Measurements from ENCODE around the gene DPP6. TPM values are rescaled to one million over a fixed set of nuclear protein-coding genes. Genes with fewer than 3 reads are reported as not detected.

DPP6 gene
- total and polyA plus RNA-seq, 2 experiments from 2014 or later: not detected

- no peaks in the 10 kb centered on the region for H3K79me2 ChIP-seq (replicated peaks; ENCODE audit: insufficient read depth)
- Mint-ChIP-seq H3K4me3 (no peak overlapping the region), H3K9me3 (no peaks in the 10 kb centered on the region), H3K27ac (no peak overlapping the region), H3K36me3 (ENCODE audit: low read depth) (no peaks in the 10 kb centered on the region), H3K27me3 (ENCODE audit: insufficient read depth, low read depth, poor library complexity) (peaks cover 2% of the 10 kb centered on the region), H3K4me1 (no peaks in the 10 kb centered on the region; the same call in 2 of the 3 replicates)
- ATAC-seq (no peak), DNase-seq (ENCODE audit: low spot score) (no peak)
- no peaks in the 10 kb centered on the region for H3F3A ChIP-seq (replicated peaks; ENCODE audit: low read depth)
- no peak overlapping the region for H3K4me2 ChIP-seq
- H3K9me2 ChIP-seq (ENCODE audit: insufficient read depth): no peaks in the 10 kb centered on the region
- no peak overlapping the region for H3K27ac ChIP-seq (ENCODE audit: low read depth)
- no peaks in the 10 kb centered on the region for H4K20me1 ChIP-seq (replicated peaks; ENCODE audit: insufficient read depth)
- H2AFZ ChIP-seq: no peak overlapping the region
- peaks cover 3% of the 10 kb centered on the region; the same call in 1 of the 2 replicates for H3K36me3 ChIP-seq (ENCODE audit: insufficient read depth)
- H3K27me3 ChIP-seq (ENCODE audit: insufficient read depth): no peaks in the 10 kb centered on the region
- no peaks in the 10 kb centered on the region for H3K4me1 ChIP-seq (ENCODE audit: insufficient read depth)
- TF ChIP-seq STAT1 (IDR thresholded peaks at IDR 0.05; ENCODE audit: unreplicated experiment) (no peak), POLR2AphosphoS5 (IDR thresholded peaks at IDR 0.05; ENCODE audit: low read depth) (no peak), EZH2 (IDR thresholded peaks at IDR 0.05; ENCODE audit: low read depth, unreplicated experiment) (no peak), ETS1 (IDR thresholded peaks at IDR 0.05) (no peak), NANOG (IDR thresholded peaks at IDR 0.05; ENCODE audit: borderline replicate concordance) (no peak), ZNF114 (CRISPR knock-in tag; IDR thresholded peaks at IDR 0.05) (no peak), JUNB (IDR thresholded peaks at IDR 0.05; ENCODE audit: unreplicated experiment) (no peak), CREB1 (CRISPR knock-in tag; IDR thresholded peaks at IDR 0.05; ENCODE audit: low read depth) (no peak), EZH2phosphoT487 (IDR thresholded peaks at IDR 0.05; ENCODE audit: unreplicated experiment) (no peak), ZNF462 (CRISPR knock-in tag; IDR thresholded peaks at IDR 0.05) (no peak), CTCF (conservative IDR thresholded peaks at IDR 0.05; ENCODE audit: low read depth in 2 of 2) (no peak), ZNF331 (CRISPR knock-in tag; IDR thresholded peaks at IDR 0.05; ENCODE audit: low read depth) (no peak)
- no peak overlapping the region for H3K4me3 ChIP-seq
These were observed 568.0 kb downstream of the DPP6 start for GRCh38 chr7:154620141-154620755.
